Stimulated activated CD4-positive, alpha-beta T cell treated with anti-CD3 and anti-CD28 coated beads, Interleukin-1b, Interleukin-23, amount 100 ng/mL, for 1 hour (primary cell): ENCODE results near the gene MPP2.
A peak's percentile ranks its signal among the peaks of the same experiment; 100 is the strongest.
"Not testable (repeated sequence)": the region's sequence is repeated elsewhere in the genome, so short reads cannot be mapped to it uniquely, and the experiment has no call there.

Source experiments
- DNase-seq, 2 donors: peaks; one replicate each; pipeline ENCODE4 v3.0.0-alpha.2; 2020; ENCODE audit warnings: low read depth in 2 of 2

Gene MPP2

GRCh38 chr17:43901861-43902589, 5.3 kb downstream of the MPP2 start:
- DNase-seq: no peak

GRCh38 chr17:43900858-43901754, 6.2 kb downstream of the MPP2 start:
- DNase-seq: no peak

- peak in 1 of 2 donors; percentile 65 for DNase-seq
Measured at GRCh38 chr17:43900183-43900857, 7.0 kb downstream of the MPP2 start.

GRCh38 chr17:43898446-43898845, 8.9 kb downstream of the MPP2 start:
- no peak for DNase-seq

GRCh38 chr17:43897831-43898230, 9.5 kb downstream of the MPP2 start:
- DNase-seq: no peak

- DNase-seq: not testable (repeated sequence)
Measured at GRCh38 chr17:43894494-43894893, 12.8 kb downstream of the MPP2 start.

GRCh38 chr17:43892647-43892952, 14.7 kb downstream of the MPP2 start:
- DNase-seq: no peak

GRCh38 chr17:43891851-43892646, 15.3 kb downstream of the MPP2 start:
- no peak for DNase-seq

- no peak for DNase-seq
Measured at GRCh38 chr17:43890240-43890639, 17.1 kb downstream of the MPP2 start.

GRCh38 chr17:43888548-43888947, 18.8 kb downstream of the MPP2 start:
- no peak for DNase-seq

GRCh38 chr17:43882761-43883415, 24.4 kb downstream of the MPP2 start:
- no peak for DNase-seq

- DNase-seq: no peak
Measured at GRCh38 chr17:43881758-43882505, 25.4 kb downstream of the MPP2 start.

- DNase-seq: no peak
Measured at GRCh38 chr17:43881181-43881580, 26.2 kb downstream of the MPP2 start.

- no peak for DNase-seq
Measured at GRCh38 chr17:43880420-43880991, 26.8 kb downstream of the MPP2 start.

GRCh38 chr17:43879723-43880419, 27.5 kb downstream of the MPP2 start:
- DNase-seq: no peak

- peak; percentile 29 to 54 for DNase-seq
Measured at GRCh38 chr17:43878260-43879175, 28.8 kb downstream of the MPP2 start.

GRCh38 chr17:43877451-43878155, 29.7 kb downstream of the MPP2 start:
- no peak for DNase-seq

GRCh38 chr17:43877031-43877430, 30.3 kb downstream of the MPP2 start:
- DNase-seq: no peak
